Osteocyte (in vitro differentiated cells): ENCODE data around the gene RAB24. TPM values are rescaled to one million over a fixed set of nuclear protein-coding genes. Genes with fewer than 3 reads are reported as not detected.
"Not testable (repeated sequence)": the region's sequence is repeated elsewhere in the genome, so short reads cannot be mapped to it uniquely, and the experiment has no call there.

Source experiments
- DNase-seq: peaks from one replicate; pipeline ENCODE4 v3.0.0; 2021; ENCODE audit warnings: mixed read lengths; ENCODE audit not compliant: unreplicated experiment; ENCODE audit errors: extremely low spot score
- H3K27ac Mint-ChIP-seq: one replicate; pipeline ENCODE4 v1.8.0; 2021; ENCODE audit warnings: mild to moderate bottlenecking, mixed read lengths; ENCODE audit not compliant: unreplicated experiment
- H3K27me3 Mint-ChIP-seq: one replicate; pipeline ENCODE4 v1.8.0; 2021; ENCODE audit warnings: mixed read lengths; ENCODE audit not compliant: unreplicated experiment
- H3K36me3 Mint-ChIP-seq: one replicate; pipeline ENCODE4 v1.8.0; 2021; ENCODE audit warnings: mixed read lengths; ENCODE audit not compliant: unreplicated experiment
- H3K4me1 Mint-ChIP-seq: one replicate; pipeline ENCODE4 v1.8.0; 2021; ENCODE audit warnings: mixed read lengths; ENCODE audit not compliant: unreplicated experiment
- H3K4me3 Mint-ChIP-seq: one replicate; pipeline ENCODE4 v1.8.0; 2021; ENCODE audit warnings: mild to moderate bottlenecking, moderate library complexity, mixed read lengths; ENCODE audit not compliant: unreplicated experiment
- H3K9me3 Mint-ChIP-seq: one replicate; pipeline ENCODE4 v1.8.0; 2021; ENCODE audit warnings: mixed read lengths; ENCODE audit not compliant: unreplicated experiment
- total RNA-seq: library from RNA; stranded (reverse); gene quantifications from 2 replicates; pipeline ENCODE4 v1.2.1, GENCODE V29; 2021
- TF ChIP-seq, protein P1 (sequence below): fragments of 200-600 bp; sonication (generic); IDR thresholded peaks from 2 replicates; pipeline ENCODE4 v1.5.0; 2021; ENCODE audit warnings: antibody characterized with exemption, mild to moderate bottlenecking, moderate library complexity

Gene RAB24
- total RNA-seq, 1 donor from 2014 or later = 49.5 TPM

DNA sequence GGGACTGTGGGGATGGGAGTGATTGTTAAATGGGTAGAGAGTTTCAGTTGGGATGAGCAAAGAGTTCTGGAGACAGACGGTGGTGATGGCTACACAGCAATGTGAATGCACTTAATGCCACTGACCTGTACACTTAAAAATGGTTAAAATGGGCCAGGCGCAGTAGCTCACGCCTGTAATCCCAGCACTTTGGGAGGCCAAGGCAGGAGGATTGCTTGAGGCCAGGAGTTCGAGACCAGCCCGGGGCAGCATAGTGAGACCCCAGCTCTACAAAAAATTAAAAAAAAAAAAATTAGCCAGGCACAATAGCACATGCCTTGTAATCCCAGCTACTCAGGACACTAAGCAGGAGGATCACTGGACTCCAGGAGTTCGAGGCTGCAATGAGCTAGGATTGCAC, 40.3 kb upstream of the RAB24 start:
- Mint-ChIP-seq H3K4me3 (no peak overlapping the region), H3K9me3 (no peaks in the 10 kb centered on the region), H3K4me1 (peaks cover 4% of the 10 kb centered on the region), H3K27ac (no peak overlapping the region), H3K36me3 (peaks cover 10% of the 10 kb centered on the region), H3K27me3 (no peaks in the 10 kb centered on the region)
- TF ChIP-seq, protein P1, sequence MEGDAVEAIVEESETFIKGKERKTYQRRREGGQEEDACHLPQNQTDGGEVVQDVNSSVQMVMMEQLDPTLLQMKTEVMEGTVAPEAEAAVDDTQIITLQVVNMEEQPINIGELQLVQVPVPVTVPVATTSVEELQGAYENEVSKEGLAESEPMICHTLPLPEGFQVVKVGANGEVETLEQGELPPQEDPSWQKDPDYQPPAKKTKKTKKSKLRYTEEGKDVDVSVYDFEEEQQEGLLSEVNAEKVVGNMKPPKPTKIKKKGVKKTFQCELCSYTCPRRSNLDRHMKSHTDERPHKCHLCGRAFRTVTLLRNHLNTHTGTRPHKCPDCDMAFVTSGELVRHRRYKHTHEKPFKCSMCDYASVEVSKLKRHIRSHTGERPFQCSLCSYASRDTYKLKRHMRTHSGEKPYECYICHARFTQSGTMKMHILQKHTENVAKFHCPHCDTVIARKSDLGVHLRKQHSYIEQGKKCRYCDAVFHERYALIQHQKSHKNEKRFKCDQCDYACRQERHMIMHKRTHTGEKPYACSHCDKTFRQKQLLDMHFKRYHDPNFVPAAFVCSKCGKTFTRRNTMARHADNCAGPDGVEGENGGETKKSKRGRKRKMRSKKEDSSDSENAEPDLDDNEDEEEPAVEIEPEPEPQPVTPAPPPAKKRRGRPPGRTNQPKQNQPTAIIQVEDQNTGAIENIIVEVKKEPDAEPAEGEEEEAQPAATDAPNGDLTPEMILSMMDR = no peak
- no peak for DNase-seq

- not testable (repeated sequence) for H3K27ac Mint-ChIP-seq, H3K27me3 Mint-ChIP-seq, DNase-seq, H3K4me1 Mint-ChIP-seq, H3K9me3 Mint-ChIP-seq, H3K4me3 Mint-ChIP-seq
- peaks cover 10% of the 10 kb centered on the region for H3K36me3 Mint-ChIP-seq
Observed at GRCh38 chr5:177343000-177343399, 39.5 kb upstream of the RAB24 start.

DNA sequence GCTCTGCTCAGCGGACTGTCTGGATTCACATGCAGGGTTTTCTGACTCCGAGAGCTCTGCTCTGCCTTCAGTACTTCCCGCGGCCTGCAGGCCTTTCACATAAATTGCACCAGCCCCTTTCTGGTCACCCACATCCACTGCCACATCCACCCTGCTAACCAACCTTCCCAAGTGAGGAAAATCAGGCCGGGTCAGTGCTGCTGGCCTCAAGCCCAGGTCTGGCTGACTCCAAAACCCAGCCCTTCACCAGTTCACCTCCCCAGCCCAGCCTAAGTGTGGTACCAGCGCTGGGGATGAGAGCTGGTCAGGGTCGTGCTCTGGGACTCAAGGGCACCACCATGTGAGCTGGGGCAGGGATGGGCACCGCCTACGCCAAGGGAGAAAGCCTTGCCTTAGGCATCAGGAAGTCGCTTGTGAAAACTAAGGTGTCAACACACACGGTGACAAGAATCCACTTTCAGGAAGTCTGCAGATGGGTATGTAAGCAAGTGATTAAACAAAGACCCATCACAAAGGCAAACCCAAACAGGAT, 35.7 kb upstream of the RAB24 start:
- peaks cover 27% of the 10 kb centered on the region for H3K36me3 Mint-ChIP-seq
- no peaks in the 10 kb centered on the region for H3K27me3 Mint-ChIP-seq
- H3K4me1 Mint-ChIP-seq = no peaks in the 10 kb centered on the region
- no peak overlapping the region for H3K4me3 Mint-ChIP-seq
- TF ChIP-seq, protein P1 = no peak
- no peak for DNase-seq
- H3K27ac Mint-ChIP-seq = no peak overlapping the region
- no peaks in the 10 kb centered on the region for H3K9me3 Mint-ChIP-seq

GRCh38 chr5:177338251-177339106, 35.0 kb upstream of the RAB24 start:
- H3K4me1 Mint-ChIP-seq = no peaks in the 10 kb centered on the region
- H3K27me3 Mint-ChIP-seq = no peaks in the 10 kb centered on the region
- no peak overlapping the region for H3K4me3 Mint-ChIP-seq
- H3K9me3 Mint-ChIP-seq = no peaks in the 10 kb centered on the region
- DNase-seq = no peak
- peaks cover 32% of the 10 kb centered on the region for H3K36me3 Mint-ChIP-seq
- H3K27ac Mint-ChIP-seq = no peak overlapping the region
- TF ChIP-seq, protein P1 = no peak

DNA sequence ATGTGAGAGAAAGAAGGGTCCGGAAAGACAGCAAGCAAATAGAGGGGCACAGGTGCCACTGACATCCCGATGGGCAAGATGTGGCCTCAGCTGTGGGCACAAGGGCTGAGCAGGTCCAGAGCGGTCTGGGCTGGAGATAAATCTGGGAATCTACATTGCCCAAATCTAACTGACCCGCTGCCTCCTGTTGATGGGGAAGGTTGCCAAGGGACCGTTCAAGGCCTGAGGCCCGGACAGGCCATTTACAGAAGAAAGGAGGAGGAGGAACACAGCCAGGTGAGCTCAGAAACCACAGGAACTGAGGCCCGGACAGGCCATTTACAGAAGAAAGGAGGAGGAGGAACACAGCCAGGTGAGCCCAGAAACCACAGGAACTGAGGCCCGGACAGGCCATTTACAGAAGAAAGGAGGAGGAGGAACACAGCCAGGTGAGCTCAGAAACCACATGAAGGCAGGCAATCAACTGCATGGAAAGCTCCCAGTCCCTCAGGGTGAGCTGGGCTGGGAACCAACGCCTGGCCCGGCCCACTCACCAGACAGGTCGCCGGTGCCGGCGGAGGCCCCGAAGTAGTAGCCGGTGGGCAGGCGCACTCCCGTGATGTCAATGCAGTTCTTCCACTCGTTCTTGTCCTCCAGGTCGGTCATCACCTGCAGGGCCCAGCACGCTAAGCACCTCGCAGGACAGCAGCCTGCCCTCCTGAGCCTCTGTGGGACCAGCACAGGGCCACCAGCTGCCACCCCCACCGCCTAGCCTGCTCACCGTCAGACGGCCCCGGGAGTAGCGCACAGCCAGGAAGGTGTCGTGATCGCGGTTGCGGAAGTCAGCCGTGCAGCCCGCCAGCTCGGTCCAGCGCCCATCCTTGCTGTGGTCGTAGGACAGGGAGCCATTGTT, 33.3 kb upstream of the RAB24 start:
- H3K27me3 Mint-ChIP-seq = no peaks in the 10 kb centered on the region
- H3K27ac Mint-ChIP-seq = no peak overlapping the region
- H3K9me3 Mint-ChIP-seq = no peaks in the 10 kb centered on the region
- no peak overlapping the region for H3K4me3 Mint-ChIP-seq
- no peak for DNase-seq
- TF ChIP-seq, protein P1 = no peak
- no peaks in the 10 kb centered on the region for H3K4me1 Mint-ChIP-seq
- peaks cover 42% of the 10 kb centered on the region for H3K36me3 Mint-ChIP-seq
